ENCODE data around the gene SYNE2.
"Not testable (repeated sequence)": the region's sequence is repeated elsewhere in the genome, so short reads cannot be mapped to it uniquely, and the experiment has no call there.

SYNE2 gene

DNA sequence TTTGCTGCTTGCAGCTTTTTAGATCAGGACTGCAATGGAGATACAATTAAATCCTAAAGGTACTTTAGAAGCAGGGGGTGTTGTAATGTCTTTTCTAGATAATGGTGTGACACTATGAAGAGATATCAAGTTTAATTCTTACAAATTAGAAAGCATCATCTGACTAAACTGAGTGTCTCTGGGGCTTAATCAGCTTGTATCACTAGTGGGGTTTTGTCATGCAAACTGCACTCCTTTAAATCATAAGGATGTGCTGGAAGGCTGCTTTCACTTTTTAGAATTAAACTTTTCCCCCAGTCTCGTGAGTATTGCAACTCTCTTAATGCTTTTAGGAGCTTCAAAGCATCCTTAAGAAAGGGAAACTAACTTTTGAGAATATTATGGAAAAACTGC, 222.8 kb downstream of the SYNE2 start:
- DNase-seq (ENCODE audit: low read depth in 2 of 2): no peak

DNA sequence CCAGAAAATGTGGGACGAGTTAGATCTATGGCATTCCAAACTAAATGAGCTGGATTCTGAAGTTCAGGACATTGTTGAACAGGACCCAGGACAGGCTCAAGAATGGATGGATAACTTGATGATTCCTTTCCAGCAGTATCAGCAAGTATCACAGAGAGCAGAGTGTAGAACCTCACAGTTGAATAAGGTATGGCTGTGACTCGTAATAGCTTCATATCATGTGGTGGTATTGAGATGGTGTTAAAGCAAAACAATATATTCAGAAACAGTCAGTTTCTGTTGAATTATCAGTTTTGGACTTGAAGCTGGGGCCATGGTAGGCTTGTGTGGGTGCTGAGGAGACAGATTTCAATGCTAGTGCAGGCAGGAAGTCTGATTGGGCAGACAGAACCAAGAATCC, 227.6 kb downstream of the SYNE2 start:
- no peak for DNase-seq (ENCODE audit: low read depth in 2 of 2)

DNA sequence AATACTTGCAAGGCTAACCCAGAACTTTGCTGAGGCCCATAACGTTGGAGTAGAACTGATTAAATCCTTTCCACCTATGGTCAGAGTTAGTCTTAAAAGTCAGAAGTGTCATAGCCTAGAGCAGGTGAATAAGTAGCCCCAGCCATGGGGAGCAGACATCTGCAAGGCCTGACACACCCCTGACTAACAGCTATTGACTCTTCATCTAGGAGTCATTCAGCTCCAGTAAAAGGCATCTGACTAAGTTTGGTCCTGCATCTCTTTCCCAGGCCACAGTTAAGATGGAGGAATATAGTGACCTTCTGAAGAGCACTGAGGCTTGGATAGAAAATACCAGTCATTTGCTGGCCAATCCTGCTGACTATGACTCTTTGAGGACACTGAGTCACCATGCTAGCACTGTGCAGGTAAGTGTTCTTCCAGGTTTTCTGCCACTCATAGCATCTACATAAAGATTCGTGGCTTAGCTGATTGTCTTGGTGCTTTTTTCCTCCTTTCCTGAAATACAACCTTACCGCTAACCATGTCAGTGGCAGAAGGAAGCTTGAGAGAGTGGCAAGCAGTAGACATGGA, 228.5 kb downstream of the SYNE2 start:
- no peak for DNase-seq (ENCODE audit: low read depth in 2 of 2)

DNA sequence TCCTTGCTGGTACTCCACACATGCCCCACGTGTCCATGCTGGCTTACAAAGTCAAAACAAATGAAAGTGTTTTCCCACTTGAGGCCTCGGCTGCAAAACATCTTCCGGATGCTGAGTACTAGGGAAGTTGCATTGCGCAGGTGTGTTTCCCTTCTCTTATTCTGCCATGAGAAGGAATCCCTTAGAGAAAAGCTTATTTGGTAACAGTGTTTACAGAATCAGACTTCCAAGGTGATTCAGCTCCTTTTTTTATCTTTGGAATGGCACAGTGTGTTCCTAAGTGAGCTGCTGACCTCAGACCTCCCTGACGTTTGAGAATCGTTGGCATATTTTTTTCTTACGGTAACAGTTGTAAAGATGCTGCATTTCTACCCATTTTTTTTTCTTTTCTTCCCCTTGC, 230.0 kb downstream of the SYNE2 start:
- no peak for DNase-seq (ENCODE audit: low read depth in 2 of 2)

- DNase-seq (ENCODE audit: low read depth in 2 of 2): no peak
Measured at GRCh38 chr14:64088647-64088964, 235.8 kb downstream of the SYNE2 start.

GRCh38 chr14:64089920-64090319, 237.1 kb downstream of the SYNE2 start:
- no peak for DNase-seq (ENCODE audit: low read depth in 2 of 2)

- no peak for DNase-seq (ENCODE audit: low read depth in 2 of 2)
Measured at GRCh38 chr14:64091217-64091616, 238.4 kb downstream of the SYNE2 start.

- no peak for DNase-seq (ENCODE audit: low read depth in 2 of 2)
Measured at GRCh38 chr14:64092338-64092737, 239.5 kb downstream of the SYNE2 start.

GRCh38 chr14:64092940-64093339, 240.1 kb downstream of the SYNE2 start:
- DNase-seq (ENCODE audit: low read depth in 2 of 2): no peak

- no peak for DNase-seq (ENCODE audit: low read depth in 2 of 2)
Measured at GRCh38 chr14:64095620-64096019, 242.8 kb downstream of the SYNE2 start.

DNA sequence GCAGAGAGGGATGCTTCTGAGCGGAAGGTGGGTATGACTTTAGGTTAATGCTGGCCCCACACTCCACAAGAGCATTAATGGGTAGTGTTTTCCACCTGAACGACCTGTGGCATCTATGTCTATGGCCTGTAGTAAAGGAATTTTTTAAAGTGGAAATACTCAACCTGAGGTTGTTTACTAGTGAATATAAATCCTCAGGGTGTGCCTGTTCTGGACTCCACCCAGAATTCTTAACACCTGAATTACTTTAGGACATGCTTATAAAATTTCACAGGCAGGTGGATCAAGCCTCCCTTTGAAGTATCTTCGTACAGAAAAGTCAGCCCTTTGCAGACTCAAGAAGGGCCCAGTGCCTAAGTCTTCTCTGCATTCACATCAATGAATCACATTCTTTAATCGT, 245.3 kb downstream of the SYNE2 start:
- no peak for DNase-seq (ENCODE audit: low read depth in 2 of 2)

DNA sequence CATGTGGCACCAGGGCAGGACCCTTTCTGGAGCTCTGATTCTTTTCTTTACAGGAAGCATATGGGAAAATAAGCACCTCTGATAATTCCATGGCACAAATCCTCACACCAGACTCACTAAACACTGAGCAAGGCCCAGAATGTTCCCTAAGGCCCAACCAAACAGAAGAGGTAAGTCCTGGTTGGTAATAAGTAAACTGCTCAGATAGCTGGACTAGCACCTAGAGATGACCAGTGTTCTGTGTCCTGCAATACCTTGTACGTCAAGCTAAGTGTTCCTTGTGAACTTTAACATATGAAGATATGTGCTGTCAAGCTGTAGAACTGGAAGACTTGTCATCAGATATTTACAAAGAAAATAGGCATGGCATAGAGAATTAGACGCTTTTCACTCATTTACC, 254.6 kb downstream of the SYNE2 start:
- DNase-seq (ENCODE audit: low read depth in 2 of 2): no peak

- DNase-seq (ENCODE audit: low read depth in 2 of 2): no peak
Measured at GRCh38 chr14:64109819-64110554, 257.2 kb downstream of the SYNE2 start.

GRCh38 chr14:64110802-64111201, 258.0 kb downstream of the SYNE2 start:
- DNase-seq (ENCODE audit: low read depth in 2 of 2): no peak

- DNase-seq (ENCODE audit: low read depth in 2 of 2): no peak
Measured at GRCh38 chr14:64112867-64113678, 260.3 kb downstream of the SYNE2 start.

DNA sequence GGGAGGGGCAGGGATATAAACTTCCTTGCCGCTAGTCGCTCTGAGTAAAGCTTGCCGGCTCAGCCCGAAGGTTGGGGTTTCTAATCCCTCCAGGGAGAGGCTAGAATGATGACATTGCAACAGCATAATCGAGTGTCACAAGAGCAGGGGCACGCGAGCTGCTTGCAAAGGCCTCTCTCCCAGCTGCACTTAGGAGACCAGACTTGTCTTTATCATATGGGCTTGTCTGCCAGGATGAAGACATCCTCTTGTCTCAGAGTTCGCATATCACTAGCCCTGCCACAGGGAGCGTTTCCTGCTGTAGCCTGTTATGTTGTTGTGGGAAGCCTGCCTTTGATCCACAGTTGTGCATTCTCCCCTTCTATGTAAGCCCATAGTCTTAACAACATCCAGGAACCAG, 261.4 kb downstream of the SYNE2 start:
- no peak for DNase-seq (ENCODE audit: low read depth in 2 of 2)

DNA sequence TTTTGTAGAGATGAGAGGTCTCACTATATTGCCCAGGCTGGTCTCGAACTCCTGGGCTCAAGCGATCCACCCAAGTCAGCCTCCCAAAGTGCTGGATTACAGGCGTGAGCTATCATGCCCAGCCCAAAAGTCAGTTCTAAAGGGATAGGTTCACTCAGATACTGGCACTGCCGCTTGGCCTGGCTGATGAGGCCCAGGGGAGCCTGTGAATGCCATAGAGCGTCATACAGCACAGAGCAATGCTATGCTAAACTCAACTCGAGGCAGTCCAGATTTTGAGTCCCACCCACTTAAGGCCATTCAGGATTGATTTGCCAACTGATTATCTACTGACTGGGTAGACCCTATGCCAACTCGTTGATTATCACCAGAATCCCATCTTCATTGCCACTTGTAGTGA, 262.0 kb downstream of the SYNE2 start:
- DNase-seq (ENCODE audit: low read depth in 2 of 2): no peak

DNA sequence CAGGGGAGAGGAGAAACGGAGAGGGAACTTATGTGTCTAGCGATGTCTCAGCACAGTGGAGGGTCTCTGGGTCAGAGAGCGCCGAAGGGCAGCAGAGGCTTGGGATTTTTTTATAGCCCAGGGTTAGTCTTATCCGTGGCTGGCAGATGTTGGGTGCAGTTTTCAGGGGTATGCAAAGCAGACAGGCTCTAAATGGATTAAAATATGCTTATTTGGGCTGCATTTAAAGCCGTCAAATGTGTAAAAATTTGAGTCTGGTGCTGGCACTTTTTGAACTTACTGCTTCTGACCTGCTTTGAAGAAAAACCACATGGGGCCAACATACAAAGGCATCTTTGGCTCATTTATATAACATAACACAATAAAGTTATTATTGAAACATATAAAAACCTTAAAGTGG, 262.6 kb downstream of the SYNE2 start:
- DNase-seq (ENCODE audit: low read depth in 2 of 2): no peak

- DNase-seq (ENCODE audit: low read depth in 2 of 2): no peak
Measured at GRCh38 chr14:64117671-64118402, 265.0 kb downstream of the SYNE2 start.

GRCh38 chr14:64118403-64118742, 265.6 kb downstream of the SYNE2 start:
- DNase-seq (ENCODE audit: low read depth in 2 of 2): not testable (repeated sequence)

- no peak for DNase-seq (ENCODE audit: low read depth in 2 of 2)
Measured at GRCh38 chr14:64118892-64119291, 266.1 kb downstream of the SYNE2 start.

DNA sequence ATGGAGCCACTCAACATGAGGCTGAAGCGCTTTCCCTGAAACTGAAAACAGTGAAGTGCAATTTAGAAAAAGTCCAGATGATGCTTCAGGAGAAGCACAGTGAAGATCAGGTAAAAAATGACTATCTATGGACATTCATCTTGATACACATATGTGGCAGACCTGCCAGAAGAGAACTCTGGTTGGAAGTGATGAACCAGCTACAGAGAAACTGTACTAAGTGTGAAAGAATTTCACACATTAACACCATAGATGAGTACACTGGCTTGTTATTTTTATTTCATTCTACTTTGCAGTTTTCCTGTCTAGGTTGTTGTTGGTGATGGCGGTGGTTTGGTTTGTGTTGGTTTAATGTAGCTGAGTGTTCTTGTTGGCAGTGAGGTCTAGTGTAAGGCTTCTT, 266.7 kb downstream of the SYNE2 start:
- DNase-seq (ENCODE audit: low read depth in 2 of 2): no peak

DNA sequence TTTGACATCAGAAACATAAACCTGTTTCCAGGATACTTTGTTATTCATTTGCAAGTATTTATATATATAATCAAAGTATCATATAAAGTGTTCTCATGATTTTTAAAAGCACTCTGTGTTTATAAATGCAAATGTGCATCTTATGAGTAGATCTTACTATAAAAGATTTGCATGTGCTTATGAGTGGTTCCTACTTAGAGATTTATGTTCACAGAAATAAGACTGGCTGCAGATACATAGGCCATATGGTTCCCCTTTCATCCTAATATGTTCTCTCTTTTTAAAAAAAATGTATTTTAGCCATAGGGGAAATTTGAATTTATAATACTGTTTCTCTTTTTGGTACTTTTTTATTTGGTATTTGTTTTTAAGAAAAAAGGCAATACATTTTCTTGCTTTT, 267.2 kb downstream of the SYNE2 start:
- no peak for DNase-seq (ENCODE audit: low read depth in 2 of 2)

Data from stimulated activated CD8-positive, alpha-beta memory T cell treated with anti-CD3 and anti-CD28 coated beads, Interleukin-15, amount 100 ng/mL, for 48 hours (primary cell).